Colonic mucosa (tissue), 4 donors: ENCODE results near the gene HS3ST3A1. TPM values are rescaled to one million over a fixed set of nuclear protein-coding genes. Genes with fewer than 3 reads are reported as not detected.

Experiments used
- DNase-seq: peaks from one replicate; pipeline ENCODE4 v3.0.0-alpha.2; 2020
- H3K27ac ChIP-seq: fragments of 200-600 bp; one replicate; pipeline ENCODE4 v1.8.0; 2021
- H3K27me3 ChIP-seq: fragments of 200-600 bp; one replicate; pipeline ENCODE4 v1.8.0; 2021
- H3K36me3 ChIP-seq: fragments of 200-600 bp; one replicate; pipeline ENCODE4 v1.8.0; 2021
- H3K4me1 ChIP-seq: fragments of 200-600 bp; one replicate; pipeline ENCODE4 v1.8.0; 2021; ENCODE audit warnings: mild to moderate bottlenecking
- H3K4me3 ChIP-seq: fragments of 200-600 bp; one replicate; pipeline ENCODE4 v1.8.0; 2021
- H3K9ac ChIP-seq, 2 donors: one replicate each; pipeline ENCODE4 v1.7.0; 2013; ENCODE audit warnings: control low read depth in 2 of 2, low read depth in 2 of 2, low read length in 2 of 2
- H3K9me3 ChIP-seq: fragments of 200-600 bp; one replicate; pipeline ENCODE4 v1.8.0; 2021
- CTCF ChIP-seq: fragments of 200-600 bp; IDR thresholded peaks from one replicate; pipeline ENCODE4 v1.8.0; 2022; ENCODE audit warnings: antibody characterized with exemption, mild to moderate bottlenecking
- intact Hi-C: fragments of 100-400 bp; cut with DNase I; formaldehyde crosslinking; loops from one replicate; pipeline ENCODE4 v1.14.1; 2022
- total RNA-seq, 2 donors: library from RNA; stranded (reverse); fragmentation: NEBNext Ultra II Directional in 1 of 2; extraction: Animal tissue kit (Norgen Biotek cat#: 25700) in 1 of 2; gene quantifications; one replicate each; pipeline ENCODE4 v1.2.1, GENCODE V29; 2021
- donor health status: healthy.
- donor health status: DM: no; HTN: no; CAD: no.
- donor health status: DM: no; HTN: no; CAD: no.

Gene HS3ST3A1
- total RNA-seq, 2 donors from 2014 or later, result 0.48 to 0.91 TPM

GRCh38 chr17:13598353-13599167 is 3.2 kb downstream of the HS3ST3A1 start:
- no peaks in the 10 kb centered on the region for H3K4me1 ChIP-seq
- H3K9me3 ChIP-seq, result no peaks in the 10 kb centered on the region
- H3K36me3 ChIP-seq, result no peaks in the 10 kb centered on the region
- DNase-seq, result no peak
- no peak for TF ChIP-seq CTCF
- no peak overlapping the region for H3K9ac ChIP-seq
- H3K4me3 ChIP-seq, result no peak overlapping the region
- H3K27ac ChIP-seq, result no peak overlapping the region
- intact Hi-C loops, result loop anchor here (5.0 kb wide), 3 partner anchors 261 to 1329 kb away; no protein-coding TSS in a partner anchor
- peaks cover 27% of the 10 kb centered on the region for H3K27me3 ChIP-seq

GRCh38 chr17:13597723-13598347 is 3.9 kb downstream of the HS3ST3A1 start:
- H3K4me3 ChIP-seq, result no peak overlapping the region
- intact Hi-C loops, result loop anchor here (5.0 kb wide), 3 partner anchors 261 to 1329 kb away; no protein-coding TSS in a partner anchor
- TF ChIP-seq CTCF, result peak; percentile 55
- peaks cover 27% of the 10 kb centered on the region for H3K27me3 ChIP-seq
- no peaks in the 10 kb centered on the region for H3K36me3 ChIP-seq
- no peak for DNase-seq
- no peak overlapping the region for H3K9ac ChIP-seq
- no peaks in the 10 kb centered on the region for H3K4me1 ChIP-seq
- H3K27ac ChIP-seq, result no peak overlapping the region
- H3K9me3 ChIP-seq, result no peaks in the 10 kb centered on the region

GRCh38 chr17:13596241-13596923 is 5.3 kb downstream of the HS3ST3A1 start:
- Histone ChIP-seq H3K27me3 (peaks cover 15% of the 10 kb centered on the region), H3K4me3 (no peak overlapping the region), H3K27ac (no peak overlapping the region), H3K36me3 (no peaks in the 10 kb centered on the region), H3K9ac (no peak overlapping the region), H3K9me3 (no peaks in the 10 kb centered on the region), H3K4me1 (no peaks in the 10 kb centered on the region)
- DNase-seq, result no peak
- intact Hi-C loops, result loop anchor here (5.0 kb wide), 3 partner anchors 259 to 1331 kb away; no protein-coding TSS in a partner anchor
- TF ChIP-seq CTCF, result no peak

- no peaks in the 10 kb centered on the region for H3K4me1 ChIP-seq
- peaks cover 6% of the 10 kb centered on the region for H3K27me3 ChIP-seq
- H3K36me3 ChIP-seq, result no peaks in the 10 kb centered on the region
- intact Hi-C loops, result loop anchor here (5.0 kb wide), 3 partner anchors 258 to 1332 kb away; no protein-coding TSS in a partner anchor
- H3K9me3 ChIP-seq, result no peaks in the 10 kb centered on the region
- H3K27ac ChIP-seq, result no peak overlapping the region
- no peak overlapping the region for H3K9ac ChIP-seq
- no peak for DNase-seq
- H3K4me3 ChIP-seq, result no peak overlapping the region
- TF ChIP-seq CTCF, result no peak
Observed at GRCh38 chr17:13595599-13595899, 6.2 kb downstream of the HS3ST3A1 start.

- peak; percentile 83 for DNase-seq
- Histone ChIP-seq H3K4me1 (no peaks in the 10 kb centered on the region), H3K9me3 (no peaks in the 10 kb centered on the region), H3K36me3 (no peaks in the 10 kb centered on the region), H3K4me3 (no peak overlapping the region), H3K27me3 (peaks cover under 1% of the 10 kb centered on the region), H3K9ac (no peak overlapping the region), H3K27ac (no peak overlapping the region)
- intact Hi-C loops, result loop anchor here (5.0 kb wide), 3 partner anchors 258 to 1332 kb away; no protein-coding TSS in a partner anchor
- TF ChIP-seq CTCF, result peak; percentile 85
Observed at GRCh38 chr17:13594762-13595598, 6.7 kb downstream of the HS3ST3A1 start.
